B cell (primary cell): ENCODE measurements around the gene RILPL2. TPM values are rescaled to one million over a fixed set of nuclear protein-coding genes. Genes with fewer than 3 reads are reported as not detected.

Source experiments
- ATAC-seq: fragments of 200-7000 bp; cut with Tn5 transposase; one replicate; pipeline ENCODE4 v1.10.0; 2021; ENCODE audit warnings: low read depth, mild to moderate bottlenecking, moderate number of reproducible peaks, moderate library complexity
- CTCF ChIA-PET: fragments of 350-600 bp; sonication (Branson Sonifier 250); formaldehyde crosslinking; loops from one replicate; lab custom pipeline; 2021; ENCODE audit warnings: antibody characterized with exemption, inconsistent platforms; lab: Charles Lee
- POLR2A ChIA-PET: fragments of 350-600 bp; sonication (Branson Sonifier 250); formaldehyde crosslinking; loops from one replicate; lab custom pipeline; 2021; ENCODE audit warnings: antibody characterized with exemption; lab: Charles Lee
- DNase-seq: peaks from one replicate; pipeline ENCODE4 v3.0.0; 2013
- H2AFZ ChIP-seq: 2 replicates; pipeline ENCODE4 v1.6.1; 2012; ENCODE audit warnings: mild to moderate bottlenecking, low read depth, low read length; ENCODE audit not compliant: insufficient read depth, poor library complexity, severe bottlenecking
- H3K27ac ChIP-seq, 2 donors: 1 replicate in 1 of 2; 2 replicates in 1 of 2; pipeline ENCODE4 v1.5.1; 2012 to 2013; ENCODE audit warnings: low read length in 2 of 2, mild to moderate bottlenecking in 2 of 2, moderate library complexity in 1 of 2
- H3K27me3 ChIP-seq, 4 experiments: fragments of 200-600 bp in 1 of 4; sonication (generic) in 1 of 4; replicated peaks in 1 of 4; 1 replicate in 2 of 4; 2 replicates in 2 of 4; pipeline versions ENCODE4 v1.6.1 to v1.7.0; 2013 to 2016; ENCODE audit warnings: low read length in 3 of 4, mild to moderate bottlenecking in 2 of 4, mixed read lengths in 1 of 4, moderate library complexity in 1 of 4; ENCODE audit not compliant: insufficient read depth in 4 of 4, control insufficient read depth in 3 of 4; ENCODE audit errors: control extremely low read depth in 1 of 4
- H3K36me3 ChIP-seq, 2 experiments: replicated peaks in 1 of 2; 1 replicate in 1 of 2; 2 replicates in 1 of 2; pipeline versions ENCODE4 v1.6.1 to v1.7.1; 2013; ENCODE audit warnings: low read length in 1 of 2; ENCODE audit not compliant: insufficient read depth in 2 of 2, control insufficient read depth in 1 of 2; ENCODE audit errors: control extremely low read depth in 1 of 2, extremely low read depth in 1 of 2
- H3K4me1 ChIP-seq, 2 donors: fragments of 200-600 bp in 1 of 2; sonication (generic) in 1 of 2; 1 replicate in 1 of 2; 2 replicates in 1 of 2; pipeline versions ENCODE4 v1.5.1 to v1.6.1; 2013 to 2017; ENCODE audit warnings: low read length in 2 of 2; ENCODE audit not compliant: control insufficient read depth in 2 of 2, insufficient read depth in 2 of 2
- H3K4me2 ChIP-seq: replicated peaks from 2 replicates; pipeline ENCODE3; 2012; ENCODE audit warnings: mild to moderate bottlenecking, low read depth, low read length; ENCODE audit not compliant: poor library complexity, severe bottlenecking
- H3K4me3 ChIP-seq, 5 experiments: fragments of 200-600 bp in 1 of 5; sonication (generic) in 1 of 5; 1 replicate in 3 of 5; 2 replicates in 2 of 5; pipeline versions ENCODE4 v1.5.1 to v1.7.0; 2011 to 2016; ENCODE audit warnings: low read length in 4 of 5, mild to moderate bottlenecking in 4 of 5, low read depth in 2 of 5, control low read depth in 1 of 5, moderate library complexity in 1 of 5; ENCODE audit not compliant: insufficient read depth in 1 of 5; ENCODE audit errors: control extremely low read depth in 1 of 5, extremely low read depth in 1 of 5
- H3K79me2 ChIP-seq: fragments of 200-600 bp; sonication (generic); one replicate; pipeline ENCODE4 v1.6.0; 2016; ENCODE audit warnings: low read length; ENCODE audit not compliant: control insufficient read depth, insufficient read depth
- H3K9ac ChIP-seq: fragments of 200-600 bp; sonication (generic); 2 replicates; pipeline ENCODE4 v1.6.1; 2017; ENCODE audit warnings: mild to moderate bottlenecking, low read length, moderate library complexity
- H3K9me3 ChIP-seq, 3 donors: one replicate each; pipeline versions ENCODE4 v1.6.1 to v1.7.1; 2013; ENCODE audit warnings: low read length in 2 of 3; ENCODE audit not compliant: control insufficient read depth in 2 of 3, insufficient read depth in 1 of 3; ENCODE audit errors: control extremely low read depth in 1 of 3
- H4K20me1 ChIP-seq: 2 replicates; pipeline ENCODE4 v1.6.0; 2012; ENCODE audit warnings: mild to moderate bottlenecking, low read length; ENCODE audit not compliant: insufficient read depth, control insufficient read depth, poor library complexity, severe bottlenecking
- H3K27ac Mint-ChIP-seq: one replicate; pipeline ENCODE4 v1.8.0; 2021; ENCODE audit warnings: mixed read lengths
- H3K27me3 Mint-ChIP-seq: one replicate; pipeline ENCODE4 v1.8.0; 2021; ENCODE audit warnings: mixed read lengths
- H3K4me1 Mint-ChIP-seq: one replicate; pipeline ENCODE4 v1.8.0; 2021; ENCODE audit warnings: mixed read lengths
- H3K4me3 Mint-ChIP-seq: one replicate; pipeline ENCODE4 v1.8.0; 2021; ENCODE audit warnings: mixed read lengths
- H3K9me3 Mint-ChIP-seq: one replicate; pipeline ENCODE4 v1.8.0; 2022; ENCODE audit warnings: mixed read lengths; ENCODE audit not compliant: insufficient read depth
- EZH2 ChIP-seq: IDR thresholded peaks from 2 replicates; pipeline ENCODE4 v1.6.1; 2012; ENCODE audit warnings: borderline replicate concordance, low read depth, mild to moderate bottlenecking, moderate library complexity, low read length; ENCODE audit not compliant: insufficient read depth, poor library complexity, severe bottlenecking
- WGBS: methylation state at CpG from one replicate; pipeline ENCODE4 v1.1.5; 2013; ENCODE audit warnings: missing lambda C conversion rate; ENCODE audit not compliant: insufficient coverage; 5-methylcytosine and 5-hydroxymethylcytosine counted together
- intact Hi-C: fragments of 100-400 bp; cut with micrococcal nuclease; formaldehyde crosslinking; loops from one replicate; pipeline ENCODE4 v1.10.0; 2022
- polyA plus RNA-seq: library from polyadenylated mRNA; depleted of rRNA; stranded (reverse); fragments of >200 nt; gene quantifications from 2 replicates; pipeline ENCODE4 v1.2.3, GENCODE V29; 2012
- total RNA-seq, 2 donors: library from RNA; stranded (reverse); fragments of 120-200 nt in 1 of 2; gene quantifications; 1 replicate in 1 of 2; 2 replicates in 1 of 2; pipeline versions ENCODE4 v1.2.3 to v1.2.4, GENCODE V29; 2013 to 2022
- TF ChIP-seq, protein P1 (sequence below): fragments of 200-600 bp; IDR thresholded peaks from one replicate; pipeline ENCODE4 v1.8.0; 2022; ENCODE audit warnings: antibody characterized with exemption, mild to moderate bottlenecking

RILPL2 gene
- total and polyA plus RNA-seq, 2 donors (not counting 1 experiment from before 2014, with no cell fraction given) = 4.0 to 12.6 TPM

GRCh38 chr12:123450636-123451035, 14.2 kb upstream of the RILPL2 start:
- WGBS = 80% methylated on average over 2 of the region's 9 CpGs
- Histone ChIP-seq H3K4me3 (no peak overlapping the region), H3K27me3 (no peaks in the 10 kb centered on the region), H3K27ac (no peak overlapping the region), H3K4me1 (peaks cover 12 to 27% of the 10 kb centered on the region in 2 donors), H3K36me3 (no peaks in the 10 kb centered on the region), H3K4me2 (no peak overlapping the region), H2AFZ (no peak overlapping the region), H4K20me1 (no peaks in the 10 kb centered on the region), H3K79me2 (no peaks in the 10 kb centered on the region), H3K9ac (no peak overlapping the region), H3K9me3 (no peaks in the 10 kb centered on the region)
- ATAC-seq = no peak
- TF ChIP-seq EZH2 = no peak
- TF ChIP-seq, protein P1, sequence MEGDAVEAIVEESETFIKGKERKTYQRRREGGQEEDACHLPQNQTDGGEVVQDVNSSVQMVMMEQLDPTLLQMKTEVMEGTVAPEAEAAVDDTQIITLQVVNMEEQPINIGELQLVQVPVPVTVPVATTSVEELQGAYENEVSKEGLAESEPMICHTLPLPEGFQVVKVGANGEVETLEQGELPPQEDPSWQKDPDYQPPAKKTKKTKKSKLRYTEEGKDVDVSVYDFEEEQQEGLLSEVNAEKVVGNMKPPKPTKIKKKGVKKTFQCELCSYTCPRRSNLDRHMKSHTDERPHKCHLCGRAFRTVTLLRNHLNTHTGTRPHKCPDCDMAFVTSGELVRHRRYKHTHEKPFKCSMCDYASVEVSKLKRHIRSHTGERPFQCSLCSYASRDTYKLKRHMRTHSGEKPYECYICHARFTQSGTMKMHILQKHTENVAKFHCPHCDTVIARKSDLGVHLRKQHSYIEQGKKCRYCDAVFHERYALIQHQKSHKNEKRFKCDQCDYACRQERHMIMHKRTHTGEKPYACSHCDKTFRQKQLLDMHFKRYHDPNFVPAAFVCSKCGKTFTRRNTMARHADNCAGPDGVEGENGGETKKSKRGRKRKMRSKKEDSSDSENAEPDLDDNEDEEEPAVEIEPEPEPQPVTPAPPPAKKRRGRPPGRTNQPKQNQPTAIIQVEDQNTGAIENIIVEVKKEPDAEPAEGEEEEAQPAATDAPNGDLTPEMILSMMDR = no peak
- no peak overlapping the region for H3K27ac Mint-ChIP-seq
- H3K9me3 Mint-ChIP-seq = no peaks in the 10 kb centered on the region
- ChIA-PET POLR2A (interaction anchor here (0.6 kb wide), 1 partner anchor 41 kb away, joined by 5 read pairs; no protein-coding TSS in a partner anchor), CTCF (no interaction called here)
- intact Hi-C loops = loop anchor here (10.0 kb wide), 1 partner anchor 84 kb away; the partner anchor contains the start of gene RILPL1
- DNase-seq = no peak
- no peaks in the 10 kb centered on the region for H3K27me3 Mint-ChIP-seq
- H3K4me3 Mint-ChIP-seq = no peak overlapping the region
- peaks cover 22% of the 10 kb centered on the region for H3K4me1 Mint-ChIP-seq

DNA sequence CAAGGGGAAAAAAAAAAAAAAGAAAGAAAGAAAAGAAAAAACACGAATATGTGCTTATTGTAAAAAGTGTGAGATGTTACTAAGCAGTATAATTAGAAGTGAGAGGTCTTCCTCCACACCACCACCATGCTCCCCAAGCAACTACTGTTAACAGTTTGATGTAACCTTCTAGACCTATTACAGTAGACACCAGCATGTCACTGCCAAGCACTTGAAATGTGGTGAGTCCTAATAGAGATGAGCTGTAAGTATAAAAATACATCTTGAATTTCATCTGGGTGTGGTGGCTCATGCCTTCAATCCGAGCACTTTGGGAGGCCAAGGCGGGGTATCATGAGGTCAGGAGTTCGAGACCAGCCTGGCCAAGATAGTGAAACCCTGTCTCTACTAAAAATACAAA, 13.4 kb upstream of the RILPL2 start:
- CTCF ChIA-PET = interaction anchor here (1.1 to 1.9 kb wide), 3 partner anchors 12 to 343 kb away, joined by 3 to 4 read pairs (median 4); no protein-coding TSS in a partner anchor
- H3K4me3 Mint-ChIP-seq = no peak overlapping the region
- H3K79me2 ChIP-seq = no peaks in the 10 kb centered on the region
- H3K27ac ChIP-seq = no peak overlapping the region
- no peak for TF ChIP-seq EZH2
- TF ChIP-seq, protein P1 = no peak
- H3K4me2 ChIP-seq = no peak overlapping the region
- H3K9me3 Mint-ChIP-seq = no peaks in the 10 kb centered on the region
- no peaks in the 10 kb centered on the region for H3K27me3 ChIP-seq
- H3K9me3 ChIP-seq = no peaks in the 10 kb centered on the region
- WGBS = 88% methylated on average over 3 of the region's 4 CpGs
- H3K4me1 Mint-ChIP-seq = peaks cover 27% of the 10 kb centered on the region
- no peaks in the 10 kb centered on the region for H3K27me3 Mint-ChIP-seq
- intact Hi-C loops = loop anchor here (10.0 kb wide), 1 partner anchor 85 kb away; the partner anchor contains the start of gene RILPL1
- H3K4me1 ChIP-seq = peaks cover 16 to 35% of the 10 kb centered on the region in 2 donors
- H3K9ac ChIP-seq = no peak overlapping the region
- DNase-seq (no peak), ATAC-seq (no peak)
- POLR2A ChIA-PET = interaction anchor here (0.6 kb wide), 1 partner anchor 41 kb away, joined by 5 read pairs; no protein-coding TSS in a partner anchor
- H3K27ac Mint-ChIP-seq = peak overlapping the region; percentile 72
- H2AFZ ChIP-seq = no peak overlapping the region
- no peak overlapping the region for H3K4me3 ChIP-seq
- no peaks in the 10 kb centered on the region for H4K20me1 ChIP-seq
- no peaks in the 10 kb centered on the region for H3K36me3 ChIP-seq
